HG03064 (cell line): Measurements from ENCODE around the gene ABHD1.

ENCODE experiments used
- ATAC-seq: cut with Tn5 transposase; IDR thresholded peaks from one replicate; pipeline ENCODE4 v1.9.1; 2021; ENCODE audit warnings: low read depth; ENCODE audit not compliant: unreplicated experiment

ABHD1 gene

DNA sequence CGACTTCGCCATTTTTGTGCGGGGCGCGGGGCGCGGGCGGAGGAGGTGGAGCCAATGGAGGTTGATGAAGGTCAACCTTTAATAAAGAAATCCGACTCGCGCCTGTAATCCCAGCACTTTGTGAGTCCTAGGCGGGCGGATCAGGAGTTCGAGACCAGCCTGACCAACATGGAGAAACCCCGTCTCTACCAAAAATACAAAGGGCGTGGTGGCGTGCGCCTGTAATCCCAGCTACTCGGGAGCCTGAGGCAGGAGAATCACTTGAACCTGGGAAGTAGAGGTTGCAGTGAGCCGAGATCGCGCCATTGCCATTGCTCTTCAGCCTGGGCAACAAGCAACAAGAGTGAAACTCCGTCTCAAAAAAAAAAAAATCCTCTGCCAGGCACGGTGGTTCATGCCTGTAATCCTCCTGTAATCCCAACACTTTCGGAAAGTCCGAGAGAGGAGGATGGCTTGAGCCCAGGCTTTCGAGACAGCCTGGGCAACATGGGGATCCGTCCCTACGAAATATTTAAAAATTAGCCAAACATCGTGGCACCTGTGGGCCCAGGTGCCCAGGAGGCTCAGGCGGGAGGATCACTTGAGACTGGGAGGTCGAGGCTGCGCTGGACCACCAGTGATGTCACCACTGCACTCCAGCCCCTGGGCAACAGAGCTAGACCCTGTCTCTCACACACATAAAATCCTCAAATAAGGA, 11.3 kb downstream of the ABHD1 start:
- ATAC-seq: no peak

DNA sequence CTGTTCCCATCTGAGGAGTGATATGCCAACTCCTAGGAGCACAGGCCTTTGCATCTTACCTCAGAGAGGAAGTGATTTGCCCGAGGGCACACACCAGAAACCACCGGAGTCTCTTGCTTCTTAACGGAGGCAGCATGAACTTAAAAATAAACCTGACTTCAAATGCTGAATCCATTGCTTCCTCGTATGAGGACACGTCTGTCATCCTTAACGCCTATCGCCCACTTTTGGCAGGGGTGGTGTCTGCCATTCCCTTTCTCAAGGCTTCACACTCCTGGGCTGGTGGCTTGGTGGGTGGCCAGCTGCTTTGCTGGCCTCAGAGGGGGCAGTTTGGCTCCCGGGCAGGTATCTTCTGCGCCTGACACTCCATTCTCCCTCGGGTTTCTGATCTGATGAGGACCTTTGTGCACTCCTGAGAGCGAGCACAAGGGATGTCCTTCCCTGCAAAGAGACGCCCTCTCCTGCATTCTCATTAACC, 11.9 kb downstream of the ABHD1 start:
- no peak for ATAC-seq

- no peak for ATAC-seq
Measured at GRCh38 chr2:27136751-27137150, 13.1 kb downstream of the ABHD1 start.

DNA sequence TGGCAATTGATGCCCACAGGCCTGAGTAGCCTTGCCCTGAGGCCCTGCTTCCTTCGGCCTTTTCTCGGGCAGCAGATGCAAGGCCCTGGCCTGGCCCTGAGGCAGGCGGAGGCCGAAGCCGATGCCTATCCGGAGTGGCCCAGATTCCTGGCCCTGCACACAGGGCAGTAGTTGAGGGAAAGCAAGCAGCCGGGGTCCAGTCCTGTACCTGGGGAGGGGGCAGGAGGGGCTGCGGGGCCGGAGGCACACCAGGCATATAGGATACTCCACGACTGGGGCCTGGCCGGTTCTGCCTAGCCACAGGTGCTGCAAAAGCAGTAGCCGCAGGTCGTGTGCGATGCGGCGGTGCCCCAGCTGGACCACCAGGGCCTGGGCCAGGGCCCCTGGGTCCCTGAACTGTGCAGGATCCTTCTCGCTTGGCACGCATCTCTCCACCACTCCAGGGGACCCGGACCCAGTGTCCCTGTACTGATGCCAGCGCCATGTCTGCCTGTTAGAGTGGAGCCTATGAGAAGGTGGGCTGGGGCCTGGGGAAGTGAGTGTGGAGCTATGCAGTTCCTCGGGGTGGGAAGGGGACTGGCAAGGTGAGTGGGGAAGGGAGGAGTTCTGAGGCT, 13.8 kb downstream of the ABHD1 start:
- ATAC-seq: no peak

DNA sequence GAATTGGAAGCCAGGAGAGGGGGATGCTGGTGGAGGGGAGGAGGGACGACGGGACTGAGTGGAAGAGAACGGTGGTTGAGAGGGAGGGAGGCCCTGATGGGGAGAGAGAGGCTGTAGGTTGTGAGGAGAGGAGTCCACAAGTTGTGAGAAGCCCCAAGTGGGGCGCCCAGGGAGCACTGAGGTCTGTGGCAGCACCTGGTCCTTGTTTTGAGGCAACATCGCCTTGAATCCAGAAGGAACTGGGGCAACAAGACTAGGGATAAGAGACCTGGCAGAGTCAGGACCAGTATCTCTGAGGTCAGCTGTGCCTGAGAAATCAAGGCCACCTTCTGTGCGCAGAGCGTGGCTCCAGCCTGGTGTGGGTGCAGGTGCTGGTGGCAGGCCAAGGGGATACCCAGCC, 14.5 kb downstream of the ABHD1 start:
- ATAC-seq: no peak

DNA sequence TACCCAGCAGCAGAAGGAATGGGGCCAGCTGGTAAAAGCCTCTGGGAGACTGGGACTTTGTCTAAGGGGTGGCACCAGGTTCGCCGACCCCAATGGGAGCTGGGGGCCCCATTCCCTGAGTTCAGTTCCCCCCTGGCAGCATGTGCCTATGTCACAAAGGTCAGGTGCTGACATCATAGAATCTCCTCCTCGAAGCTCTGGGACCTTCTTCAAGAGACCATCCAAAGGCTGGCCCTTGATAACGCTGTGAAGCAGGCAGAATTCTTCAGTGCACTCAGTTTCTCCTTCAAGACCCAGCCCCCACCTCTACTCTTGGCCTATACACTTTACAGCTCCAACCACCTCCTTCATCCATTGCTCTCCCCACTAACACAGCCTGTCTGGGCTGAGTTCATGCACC, 15.7 kb downstream of the ABHD1 start, which contains the start of gene PRR30:
TSS of gene PRR30 (minus strand) at position 101 of the 400 bp plus-strand sequence. CDS start 1,081 bp downstream, outside the sequence.
- no peak for ATAC-seq

GRCh38 chr2:27143285-27143684, 19.7 kb downstream of the ABHD1 start:
- ATAC-seq: no peak

DNA sequence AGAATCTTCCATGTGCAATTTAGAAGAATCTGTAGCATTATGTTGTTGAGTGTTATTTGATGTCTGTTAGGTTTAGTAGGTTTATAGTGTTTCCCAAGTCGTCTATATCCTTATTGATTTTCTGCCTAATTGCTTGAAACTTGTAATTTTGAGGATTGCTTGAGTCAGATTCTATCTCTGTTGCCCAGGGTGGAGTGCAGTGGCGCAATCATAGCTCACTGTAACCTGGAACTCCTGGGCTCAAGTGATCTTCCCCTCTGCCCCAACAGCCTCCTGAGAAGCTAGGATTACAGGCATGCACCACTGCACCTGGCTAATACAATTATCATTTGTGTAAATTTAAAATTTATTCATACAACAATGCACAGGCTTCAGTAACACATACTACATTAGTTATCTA, 22.1 kb downstream of the ABHD1 start:
- ATAC-seq: no peak

GRCh38 chr2:27147935-27148334, 24.3 kb downstream of the ABHD1 start:
- no peak for ATAC-seq

DNA sequence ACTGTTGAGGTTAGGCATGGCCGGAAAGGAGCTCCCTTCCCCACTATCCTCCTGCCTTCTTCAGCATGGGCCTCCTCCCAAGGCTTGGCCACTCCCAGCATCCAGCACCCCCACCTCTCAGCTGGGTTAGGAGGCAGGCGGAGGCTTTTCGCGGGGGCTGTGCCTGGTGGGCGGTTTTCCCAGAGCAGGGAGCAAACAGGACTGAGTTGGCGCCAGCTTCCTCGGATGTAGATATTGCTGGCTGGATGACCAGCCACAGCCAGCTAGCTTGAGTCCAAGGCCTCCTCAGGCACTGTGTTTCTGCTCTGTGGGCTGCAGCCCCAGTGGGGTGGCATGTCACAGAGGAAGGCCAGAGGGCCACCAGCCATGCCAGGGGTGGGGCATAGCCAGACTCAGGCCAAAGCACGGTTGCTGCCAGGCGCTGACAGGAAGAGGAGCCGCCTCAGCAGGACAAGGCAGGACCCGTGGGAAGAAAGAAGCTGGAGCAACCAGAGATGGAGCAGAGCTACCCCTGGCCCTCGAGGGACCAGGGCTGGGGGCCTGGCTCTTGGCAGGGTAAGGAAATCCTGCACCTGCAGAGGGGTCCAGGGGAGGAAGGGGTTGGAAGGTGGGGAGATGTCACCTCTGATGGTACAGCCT, 25.3 kb downstream of the ABHD1 start, which contains the start of gene TCF23:
TSS of gene TCF23 (plus strand) at position 204 of the 639 bp plus-strand sequence. CDS start at position 334, 130 bp downstream.
- no peak for ATAC-seq

GRCh38 chr2:27149570-27150405, 26.2 kb downstream of the ABHD1 start:
- ATAC-seq: no peak

DNA sequence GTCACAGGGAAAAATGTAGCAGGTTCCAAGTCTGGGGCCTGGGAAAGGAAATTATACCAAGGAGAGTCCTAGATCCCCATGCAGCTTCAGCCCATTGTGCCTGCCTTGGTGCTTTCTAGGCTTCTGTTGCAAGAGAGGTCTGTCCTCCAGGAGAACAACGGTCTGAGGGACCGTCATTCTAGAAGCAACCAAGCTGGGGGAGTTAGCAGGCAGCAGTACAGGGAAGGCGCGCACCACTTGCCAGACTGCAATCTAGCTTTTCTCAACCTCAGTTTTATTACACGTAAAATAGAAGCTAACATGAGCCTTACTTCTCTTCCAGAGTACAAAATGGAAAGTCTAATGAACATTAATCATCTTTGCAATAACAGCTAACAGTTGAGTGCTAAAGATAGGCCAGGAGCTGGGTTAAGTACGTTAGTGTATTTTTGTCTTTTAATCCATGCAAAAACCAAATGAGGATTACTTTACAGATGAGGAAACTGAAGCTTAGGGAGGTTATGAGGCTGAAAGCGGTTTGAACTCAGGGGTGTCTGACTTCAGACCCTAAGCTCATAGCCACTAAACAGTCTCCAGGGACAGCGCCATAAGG, 27.1 kb downstream of the ABHD1 start:
- no peak for ATAC-seq

- no peak for ATAC-seq
Measured at GRCh38 chr2:27152102-27152795, 28.6 kb downstream of the ABHD1 start.

DNA sequence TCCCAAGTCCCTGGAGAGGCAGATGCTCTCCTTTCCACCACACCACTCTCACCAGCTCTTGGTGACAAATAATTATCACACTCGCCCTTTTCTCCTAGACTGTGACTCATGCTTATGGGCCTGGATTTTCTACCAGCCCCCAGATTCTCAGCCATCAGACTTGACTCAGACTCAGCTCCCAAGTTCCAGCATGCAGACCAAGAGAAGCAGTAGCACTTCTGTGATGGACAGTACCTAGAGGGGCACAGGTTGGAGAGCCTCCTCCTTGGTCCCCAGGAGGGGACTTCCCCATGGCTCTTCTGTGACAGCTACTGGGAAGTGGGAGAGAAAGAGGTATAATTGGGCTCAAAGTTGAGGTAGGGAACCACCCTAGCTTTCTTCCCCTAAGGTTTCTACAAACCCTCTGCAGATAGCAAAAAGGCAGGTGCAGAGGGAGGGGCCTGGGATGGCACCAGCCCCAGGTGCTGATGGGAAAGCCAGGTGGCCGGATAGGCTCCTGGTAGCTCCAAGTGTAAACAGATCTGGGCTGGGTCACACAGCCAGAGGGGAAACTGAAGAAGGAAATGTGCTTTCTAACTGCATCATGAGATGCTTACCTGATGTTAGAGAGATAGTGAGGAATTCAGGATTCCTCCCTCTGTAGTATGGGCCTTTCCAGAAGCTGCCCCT, 29.3 kb downstream of the ABHD1 start:
- ATAC-seq: no peak

DNA sequence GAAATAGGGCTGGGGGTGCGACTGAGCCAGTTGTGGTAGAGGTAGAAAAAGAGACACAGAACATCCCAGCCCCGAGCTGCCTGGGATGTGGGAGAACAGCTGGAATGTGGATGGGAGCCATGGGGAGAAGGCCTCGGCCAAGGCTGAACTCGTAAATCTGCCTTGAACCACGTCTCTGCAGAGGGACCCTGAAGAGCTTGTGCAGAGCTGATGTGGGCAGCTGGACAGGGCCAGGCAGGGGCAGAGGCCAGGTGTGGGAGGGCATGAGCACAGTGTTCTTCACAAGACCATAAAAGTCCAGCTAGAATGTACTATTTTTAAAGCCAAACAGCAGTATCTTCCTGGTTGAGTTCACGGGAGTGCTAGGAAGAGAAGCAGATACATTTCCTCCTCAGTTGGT, 30.9 kb downstream of the ABHD1 start:
- ATAC-seq: no peak

GRCh38 chr2:27155069-27155520, 31.5 kb downstream of the ABHD1 start:
- ATAC-seq: no peak

GRCh38 chr2:27158468-27158867, 34.9 kb downstream of the ABHD1 start:
- ATAC-seq: no peak

DNA sequence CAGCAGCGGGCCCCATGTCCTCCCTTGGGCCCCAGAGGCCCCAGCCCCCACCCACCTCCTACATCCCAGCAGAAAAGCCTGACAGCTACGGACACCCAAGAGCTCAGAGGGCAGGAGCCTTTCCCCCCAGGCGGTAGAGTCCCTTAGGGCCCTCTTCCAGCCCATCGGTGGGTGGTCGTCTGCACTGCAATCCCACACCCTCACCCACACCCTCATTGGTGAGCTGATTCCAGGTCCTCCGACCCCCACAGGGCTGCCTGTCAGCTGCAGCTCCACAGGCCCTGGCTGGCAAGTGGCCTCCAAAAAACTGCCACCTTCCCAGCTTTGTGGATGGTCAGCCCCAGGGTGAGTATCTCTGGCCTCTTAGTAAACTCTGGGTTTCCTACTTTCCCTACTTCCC, 35.7 kb downstream of the ABHD1 start:
- no peak for ATAC-seq

DNA sequence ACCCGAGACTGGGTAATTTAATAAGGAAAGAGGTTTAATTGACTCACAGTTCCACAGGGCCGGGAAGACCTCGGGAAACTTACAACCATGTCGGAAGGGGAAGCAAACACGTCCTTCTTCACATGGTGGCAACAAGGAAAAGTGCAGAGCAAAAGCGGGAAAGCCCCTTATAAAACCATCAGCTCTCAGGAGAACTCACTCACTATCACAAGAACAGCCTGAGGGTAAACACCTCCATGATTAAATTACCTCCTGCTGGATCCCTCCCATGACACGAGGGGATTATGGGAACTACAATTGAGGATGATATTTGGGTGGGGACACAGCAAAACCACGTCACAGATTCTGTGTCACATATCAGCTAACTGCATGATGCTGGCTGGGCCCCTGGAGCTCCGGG, 36.6 kb downstream of the ABHD1 start:
- no peak for ATAC-seq
